ENCODE measurements around the gene MAGEA12. TPM values are rescaled to one million over a fixed set of nuclear protein-coding genes. Genes with fewer than 3 reads are reported as not detected.

Gene MAGEA12
- total and polyA plus RNA-seq, 9 of the 15 experiments (the other 6 are each of a cell fraction or from before 2014, with no cell fraction given): 53.4 to 101 (median 80.4) TPM

DNA sequence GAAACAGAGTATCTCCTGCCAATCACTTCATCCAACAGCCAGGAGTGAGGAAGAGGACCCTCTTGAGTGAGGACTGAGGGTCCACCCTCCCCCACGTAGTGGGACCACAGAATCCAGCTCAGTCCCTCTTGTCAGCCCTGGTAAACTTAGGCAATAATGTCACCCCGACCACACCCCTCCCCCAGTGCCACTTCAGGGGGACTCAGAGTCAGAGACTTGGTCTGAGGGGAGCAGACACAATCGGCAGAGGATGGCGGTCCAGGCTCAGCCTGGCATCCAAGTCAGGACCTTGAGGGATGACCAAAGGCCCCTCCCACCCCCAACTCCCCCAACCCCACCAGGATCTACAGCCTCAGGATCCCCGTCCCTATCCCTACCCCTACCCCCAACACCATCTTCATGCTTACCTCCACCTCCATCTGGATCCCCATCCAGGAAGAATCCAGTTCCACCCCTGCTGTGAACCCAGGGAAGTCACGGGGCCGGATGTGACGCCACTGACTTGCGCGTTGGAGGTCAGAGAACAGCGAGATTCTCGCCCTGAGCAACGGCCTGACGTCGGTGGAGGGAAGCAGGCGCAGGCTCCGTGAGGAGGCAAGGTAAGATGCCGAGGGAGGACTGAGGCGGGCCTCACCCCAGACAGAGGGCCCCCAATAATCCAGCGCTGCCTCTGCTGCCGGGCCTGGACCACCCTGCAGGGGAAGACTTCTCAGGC lies at the start of gene MAGEA12, which contains the start of gene CSAG1 (continued):
- TF ChIP-seq, protein P1, sequence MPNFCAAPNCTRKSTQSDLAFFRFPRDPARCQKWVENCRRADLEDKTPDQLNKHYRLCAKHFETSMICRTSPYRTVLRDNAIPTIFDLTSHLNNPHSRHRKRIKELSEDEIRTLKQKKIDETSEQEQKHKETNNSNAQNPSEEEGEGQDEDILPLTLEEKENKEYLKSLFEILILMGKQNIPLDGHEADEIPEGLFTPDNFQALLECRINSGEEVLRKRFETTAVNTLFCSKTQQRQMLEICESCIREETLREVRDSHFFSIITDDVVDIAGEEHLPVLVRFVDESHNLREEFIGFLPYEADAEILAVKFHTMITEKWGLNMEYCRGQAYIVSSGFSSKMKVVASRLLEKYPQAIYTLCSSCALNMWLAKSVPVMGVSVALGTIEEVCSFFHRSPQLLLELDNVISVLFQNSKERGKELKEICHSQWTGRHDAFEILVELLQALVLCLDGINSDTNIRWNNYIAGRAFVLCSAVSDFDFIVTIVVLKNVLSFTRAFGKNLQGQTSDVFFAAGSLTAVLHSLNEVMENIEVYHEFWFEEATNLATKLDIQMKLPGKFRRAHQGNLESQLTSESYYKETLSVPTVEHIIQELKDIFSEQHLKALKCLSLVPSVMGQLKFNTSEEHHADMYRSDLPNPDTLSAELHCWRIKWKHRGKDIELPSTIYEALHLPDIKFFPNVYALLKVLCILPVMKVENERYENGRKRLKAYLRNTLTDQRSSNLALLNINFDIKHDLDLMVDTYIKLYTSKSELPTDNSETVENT (CRISPR knock-in tag; IDR thresholded peaks at IDR 0.05): no peak
- TF ChIP-seq STAT5A (IDR thresholded peaks at IDR 0.05; ENCODE audit: borderline replicate concordance, low read length) (no peak), CBX5 (IDR thresholded peaks at IDR 0.05; ENCODE audit: borderline replicate concordance, low read depth) (no peak), NFRKB (IDR thresholded peaks at IDR 0.05; ENCODE audit: low read depth) (no peak), ZFX (CRISPR knock-in tag; IDR thresholded peaks at IDR 0.05) (no peak), C11orf30 (IDR thresholded peaks at IDR 0.05; ENCODE audit: low read depth) (peak; percentile 87), SIRT6 (IDR thresholded peaks at IDR 0.05; ENCODE audit: low read depth, low read length) (no peak), CBX1 (IDR thresholded peaks at IDR 0.05; ENCODE audit: low read depth) (no peak), ZNF431 (CRISPR knock-in tag; IDR thresholded peaks at IDR 0.05) (no peak), TGIF2 (CRISPR knock-in tag; IDR thresholded peaks at IDR 0.05) (no peak), ZFP1 (CRISPR knock-in tag; IDR thresholded peaks at IDR 0.05) (no peak), ZNF134 (CRISPR knock-in tag; conservative IDR thresholded peaks at IDR 0.05) (no peak), FOS (IDR thresholded peaks at IDR 0.05; ENCODE audit: extremely low read depth, insufficient read length) (no peak), GABPB1 (CRISPR knock-in tag; IDR thresholded peaks at IDR 0.05) (peak; percentile 89), ZNF140 (CRISPR knock-in tag; IDR thresholded peaks at IDR 0.05) (no peak), DMBX1 (CRISPR knock-in tag; IDR thresholded peaks at IDR 0.05; ENCODE audit: borderline replicate concordance) (no peak), ZNF316 (IDR thresholded peaks at IDR 0.05) (no peak), ZNF507 (tag; conservative IDR thresholded peaks at IDR 0.05) (no peak)
- TF ChIP-seq, protein P2, sequence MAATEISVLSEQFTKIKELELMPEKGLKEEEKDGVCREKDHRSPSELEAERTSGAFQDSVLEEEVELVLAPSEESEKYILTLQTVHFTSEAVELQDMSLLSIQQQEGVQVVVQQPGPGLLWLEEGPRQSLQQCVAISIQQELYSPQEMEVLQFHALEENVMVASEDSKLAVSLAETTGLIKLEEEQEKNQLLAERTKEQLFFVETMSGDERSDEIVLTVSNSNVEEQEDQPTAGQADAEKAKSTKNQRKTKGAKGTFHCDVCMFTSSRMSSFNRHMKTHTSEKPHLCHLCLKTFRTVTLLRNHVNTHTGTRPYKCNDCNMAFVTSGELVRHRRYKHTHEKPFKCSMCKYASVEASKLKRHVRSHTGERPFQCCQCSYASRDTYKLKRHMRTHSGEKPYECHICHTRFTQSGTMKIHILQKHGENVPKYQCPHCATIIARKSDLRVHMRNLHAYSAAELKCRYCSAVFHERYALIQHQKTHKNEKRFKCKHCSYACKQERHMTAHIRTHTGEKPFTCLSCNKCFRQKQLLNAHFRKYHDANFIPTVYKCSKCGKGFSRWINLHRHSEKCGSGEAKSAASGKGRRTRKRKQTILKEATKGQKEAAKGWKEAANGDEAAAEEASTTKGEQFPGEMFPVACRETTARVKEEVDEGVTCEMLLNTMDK (IDR thresholded peaks at IDR 0.05; ENCODE audit: borderline replicate concordance, insufficient read depth, low read depth, low read length, poor library complexity, severe bottlenecking): no peak
- TF ChIP-seq, protein P3, sequence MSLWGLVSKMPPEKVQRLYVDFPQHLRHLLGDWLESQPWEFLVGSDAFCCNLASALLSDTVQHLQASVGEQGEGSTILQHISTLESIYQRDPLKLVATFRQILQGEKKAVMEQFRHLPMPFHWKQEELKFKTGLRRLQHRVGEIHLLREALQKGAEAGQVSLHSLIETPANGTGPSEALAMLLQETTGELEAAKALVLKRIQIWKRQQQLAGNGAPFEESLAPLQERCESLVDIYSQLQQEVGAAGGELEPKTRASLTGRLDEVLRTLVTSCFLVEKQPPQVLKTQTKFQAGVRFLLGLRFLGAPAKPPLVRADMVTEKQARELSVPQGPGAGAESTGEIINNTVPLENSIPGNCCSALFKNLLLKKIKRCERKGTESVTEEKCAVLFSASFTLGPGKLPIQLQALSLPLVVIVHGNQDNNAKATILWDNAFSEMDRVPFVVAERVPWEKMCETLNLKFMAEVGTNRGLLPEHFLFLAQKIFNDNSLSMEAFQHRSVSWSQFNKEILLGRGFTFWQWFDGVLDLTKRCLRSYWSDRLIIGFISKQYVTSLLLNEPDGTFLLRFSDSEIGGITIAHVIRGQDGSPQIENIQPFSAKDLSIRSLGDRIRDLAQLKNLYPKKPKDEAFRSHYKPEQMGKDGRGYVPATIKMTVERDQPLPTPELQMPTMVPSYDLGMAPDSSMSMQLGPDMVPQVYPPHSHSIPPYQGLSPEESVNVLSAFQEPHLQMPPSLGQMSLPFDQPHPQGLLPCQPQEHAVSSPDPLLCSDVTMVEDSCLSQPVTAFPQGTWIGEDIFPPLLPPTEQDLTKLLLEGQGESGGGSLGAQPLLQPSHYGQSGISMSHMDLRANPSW (CRISPR knock-in tag; IDR thresholded peaks at IDR 0.05): no peak
